HG02610 (cell line): ENCODE measurements around the gene RGS3.
"Not testable (repeated sequence)": the region's sequence is repeated elsewhere in the genome, so short reads cannot be mapped to it uniquely, and the experiment has no call there.

Source experiments
- ATAC-seq: cut with Tn5 transposase; IDR thresholded peaks from one replicate; pipeline ENCODE4 v1.9.1; 2021; ENCODE audit warnings: mild to moderate bottlenecking, moderate library complexity; ENCODE audit not compliant: unreplicated experiment

RGS3 gene

GRCh38 chr9:113543296-113543981, 79.9 kb downstream of the RGS3 start:
- ATAC-seq = no peak

GRCh38 chr9:113543982-113544303, 80.4 kb downstream of the RGS3 start:
- no peak for ATAC-seq

GRCh38 chr9:113545068-113545467, 81.5 kb downstream of the RGS3 start:
- ATAC-seq = no peak

GRCh38 chr9:113546566-113546965, 83.0 kb downstream of the RGS3 start:
- no peak for ATAC-seq

GRCh38 chr9:113547501-113547900, 84.0 kb downstream of the RGS3 start:
- no peak for ATAC-seq

- ATAC-seq = no peak
Measured at GRCh38 chr9:113548221-113549041, 84.9 kb downstream of the RGS3 start.

GRCh38 chr9:113549892-113550291, 86.4 kb downstream of the RGS3 start:
- not testable (repeated sequence) for ATAC-seq

GRCh38 chr9:113556877-113557593, 93.5 kb downstream of the RGS3 start:
- no peak for ATAC-seq

GRCh38 chr9:113558632-113559502, 95.3 kb downstream of the RGS3 start:
- ATAC-seq = no peak

- ATAC-seq = no peak
Measured at GRCh38 chr9:113559834-113560800, 96.6 kb downstream of the RGS3 start.

GRCh38 chr9:113562653-113563381, 99.3 kb downstream of the RGS3 start:
- no peak for ATAC-seq

GRCh38 chr9:113563826-113564497, 100.4 kb downstream of the RGS3 start:
- ATAC-seq = no peak

GRCh38 chr9:113564498-113565237, 101.1 kb downstream of the RGS3 start:
- ATAC-seq = no peak

- ATAC-seq = no peak
Measured at GRCh38 chr9:113566016-113566711, 102.6 kb downstream of the RGS3 start.

- ATAC-seq = no peak
Measured at GRCh38 chr9:113566712-113567071, 103.2 kb downstream of the RGS3 start.

- ATAC-seq = no peak
Measured at GRCh38 chr9:113567361-113568080, 104.0 kb downstream of the RGS3 start.

GRCh38 chr9:113568081-113568435, 104.5 kb downstream of the RGS3 start:
- no peak for ATAC-seq
